Rectal smooth muscle tissue (tissue), 1 donor: ENCODE measurements around the gene PSIP1.

ENCODE experiments used
- H3K27ac ChIP-seq: one replicate; pipeline ENCODE4 v1.7.0; 2013; ENCODE audit warnings: low read depth, low read length, inconsistent platforms
- H3K27me3 ChIP-seq: one replicate; pipeline ENCODE4 v1.7.0; 2013; ENCODE audit warnings: low read length; ENCODE audit not compliant: control insufficient read depth, insufficient read depth
- H3K36me3 ChIP-seq: one replicate; pipeline ENCODE4 v1.7.0; 2013; ENCODE audit warnings: low read length; ENCODE audit not compliant: control insufficient read depth, insufficient read depth
- H3K4me1 ChIP-seq: one replicate; pipeline ENCODE4 v1.7.0; 2013; ENCODE audit warnings: low read length; ENCODE audit not compliant: control insufficient read depth, insufficient read depth
- H3K4me3 ChIP-seq: one replicate; pipeline ENCODE4 v1.7.0; 2013; ENCODE audit warnings: low read length
- H3K9ac ChIP-seq: one replicate; pipeline ENCODE4 v1.7.0; 2013; ENCODE audit warnings: low read length

The PSIP1 gene

GRCh38 chr9:15524845-15525455 is 14.2 kb upstream of the PSIP1 start:
- Histone ChIP-seq H3K27me3 (peaks cover 2% of the 10 kb centered on the region), H3K27ac (no peak overlapping the region), H3K4me1 (no peaks in the 10 kb centered on the region), H3K9ac (no peak overlapping the region), H3K4me3 (no peak overlapping the region), H3K36me3 (no peaks in the 10 kb centered on the region)

- Histone ChIP-seq H3K27ac (no peak overlapping the region), H3K4me3 (no peak overlapping the region), H3K36me3 (no peaks in the 10 kb centered on the region), H3K27me3 (peaks cover 2% of the 10 kb centered on the region), H3K9ac (no peak overlapping the region), H3K4me1 (no peaks in the 10 kb centered on the region)
Measured at GRCh38 chr9:15522130-15522755, 11.5 kb upstream of the PSIP1 start.

- no peaks in the 10 kb centered on the region for H3K4me1 ChIP-seq
- H3K4me3 ChIP-seq = no peak overlapping the region
- H3K9ac ChIP-seq = no peak overlapping the region
- H3K27ac ChIP-seq = no peak overlapping the region
- peaks cover 2% of the 10 kb centered on the region for H3K27me3 ChIP-seq
- H3K36me3 ChIP-seq = no peaks in the 10 kb centered on the region
Measured at GRCh38 chr9:15521254-15521653, 10.5 kb upstream of the PSIP1 start.

- Histone ChIP-seq H3K4me3 (no peak overlapping the region), H3K27ac (no peak overlapping the region), H3K4me1 (no peaks in the 10 kb centered on the region), H3K36me3 (no peaks in the 10 kb centered on the region), H3K9ac (no peak overlapping the region), H3K27me3 (peaks cover 2% of the 10 kb centered on the region)
Measured at GRCh38 chr9:15519831-15520230, 9.1 kb upstream of the PSIP1 start.

GRCh38 chr9:15513335-15513734 is 2.6 kb upstream of the PSIP1 start:
- Histone ChIP-seq H3K4me3 (no peak overlapping the region), H3K27me3 (no peaks in the 10 kb centered on the region), H3K36me3 (no peaks in the 10 kb centered on the region), H3K27ac (no peak overlapping the region), H3K9ac (no peak overlapping the region), H3K4me1 (no peaks in the 10 kb centered on the region)

GRCh38 chr9:15512889-15513288 is 2.1 kb upstream of the PSIP1 start:
- Histone ChIP-seq H3K4me1 (no peaks in the 10 kb centered on the region), H3K4me3 (no peak overlapping the region), H3K9ac (no peak overlapping the region), H3K27ac (no peak overlapping the region), H3K36me3 (no peaks in the 10 kb centered on the region), H3K27me3 (no peaks in the 10 kb centered on the region)

GRCh38 chr9:15512204-15512603 is 1.4 kb upstream of the PSIP1 start:
- Histone ChIP-seq H3K27me3 (no peaks in the 10 kb centered on the region), H3K27ac (no peak overlapping the region), H3K9ac (no peak overlapping the region), H3K4me1 (no peaks in the 10 kb centered on the region), H3K4me3 (no peak overlapping the region), H3K36me3 (no peaks in the 10 kb centered on the region)

- peak overlapping the region; percentile 85 for H3K9ac ChIP-seq
- H3K36me3 ChIP-seq = no peaks in the 10 kb centered on the region
- H3K27me3 ChIP-seq = no peaks in the 10 kb centered on the region
- H3K4me1 ChIP-seq = no peaks in the 10 kb centered on the region
- peak overlapping the region; percentile 92 for H3K27ac ChIP-seq
- peak overlapping the region; percentile 89 for H3K4me3 ChIP-seq
Measured at GRCh38 chr9:15509931-15510788, 610 bp downstream of the PSIP1 start.

- Histone ChIP-seq H3K4me3 (no peak overlapping the region), H3K27ac (no peak overlapping the region), H3K27me3 (no peaks in the 10 kb centered on the region), H3K4me1 (no peaks in the 10 kb centered on the region), H3K9ac (no peak overlapping the region), H3K36me3 (no peaks in the 10 kb centered on the region)
Measured at GRCh38 chr9:15505921-15506320, 4.8 kb downstream of the PSIP1 start.

GRCh38 chr9:15501803-15502202 is 9.0 kb downstream of the PSIP1 start:
- no peak overlapping the region for H3K4me3 ChIP-seq
- H3K27me3 ChIP-seq = no peaks in the 10 kb centered on the region
- H3K4me1 ChIP-seq = no peaks in the 10 kb centered on the region
- no peak overlapping the region for H3K27ac ChIP-seq
- H3K9ac ChIP-seq = no peak overlapping the region
- no peaks in the 10 kb centered on the region for H3K36me3 ChIP-seq

- Histone ChIP-seq H3K27ac (no peak overlapping the region), H3K4me1 (no peaks in the 10 kb centered on the region), H3K4me3 (no peak overlapping the region), H3K27me3 (no peaks in the 10 kb centered on the region), H3K36me3 (no peaks in the 10 kb centered on the region), H3K9ac (no peak overlapping the region)
Measured at GRCh38 chr9:15501179-15501578, 9.6 kb downstream of the PSIP1 start.

GRCh38 chr9:15499139-15499538 is 11.6 kb downstream of the PSIP1 start:
- H3K9ac ChIP-seq = no peak overlapping the region
- H3K36me3 ChIP-seq = no peaks in the 10 kb centered on the region
- no peaks in the 10 kb centered on the region for H3K4me1 ChIP-seq
- H3K4me3 ChIP-seq = no peak overlapping the region
- H3K27me3 ChIP-seq = no peaks in the 10 kb centered on the region
- H3K27ac ChIP-seq = no peak overlapping the region
